Measurements from ENCODE around the gene TRIM41.
A peak's percentile ranks its signal among the peaks of the same experiment; 100 is the strongest.

Gene TRIM41

DNA sequence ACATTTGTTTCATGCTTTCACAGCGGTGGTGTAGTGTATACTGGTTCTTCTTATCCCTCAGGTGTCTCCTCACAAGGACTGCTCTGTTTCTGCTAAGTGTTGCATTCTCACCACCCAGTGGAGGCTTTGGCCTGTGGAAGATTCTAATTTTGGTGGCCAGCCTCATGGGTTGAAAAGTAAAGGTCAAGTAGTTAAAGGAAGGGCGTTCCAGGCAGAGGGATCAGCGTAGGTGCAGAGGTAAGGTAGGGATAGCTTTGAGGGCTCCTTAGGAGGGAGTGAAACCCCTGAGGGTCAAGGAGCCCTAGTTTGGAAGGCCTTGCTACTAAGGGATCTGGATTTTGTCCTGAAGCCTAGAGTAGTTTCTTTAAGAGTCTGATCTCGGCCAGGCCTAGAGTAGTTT, 25.2 kb downstream of the TRIM41 start:
- DNase-seq (ENCODE audit: low spot score), result no peak
- H3K4me3 ChIP-seq, result peak overlapping the region; percentile 95
- peak overlapping the region; percentile 75 to 94 for H3K27ac ChIP-seq
- TF ChIP-seq, protein P1, sequence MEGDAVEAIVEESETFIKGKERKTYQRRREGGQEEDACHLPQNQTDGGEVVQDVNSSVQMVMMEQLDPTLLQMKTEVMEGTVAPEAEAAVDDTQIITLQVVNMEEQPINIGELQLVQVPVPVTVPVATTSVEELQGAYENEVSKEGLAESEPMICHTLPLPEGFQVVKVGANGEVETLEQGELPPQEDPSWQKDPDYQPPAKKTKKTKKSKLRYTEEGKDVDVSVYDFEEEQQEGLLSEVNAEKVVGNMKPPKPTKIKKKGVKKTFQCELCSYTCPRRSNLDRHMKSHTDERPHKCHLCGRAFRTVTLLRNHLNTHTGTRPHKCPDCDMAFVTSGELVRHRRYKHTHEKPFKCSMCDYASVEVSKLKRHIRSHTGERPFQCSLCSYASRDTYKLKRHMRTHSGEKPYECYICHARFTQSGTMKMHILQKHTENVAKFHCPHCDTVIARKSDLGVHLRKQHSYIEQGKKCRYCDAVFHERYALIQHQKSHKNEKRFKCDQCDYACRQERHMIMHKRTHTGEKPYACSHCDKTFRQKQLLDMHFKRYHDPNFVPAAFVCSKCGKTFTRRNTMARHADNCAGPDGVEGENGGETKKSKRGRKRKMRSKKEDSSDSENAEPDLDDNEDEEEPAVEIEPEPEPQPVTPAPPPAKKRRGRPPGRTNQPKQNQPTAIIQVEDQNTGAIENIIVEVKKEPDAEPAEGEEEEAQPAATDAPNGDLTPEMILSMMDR (IDR thresholded peaks at IDR 0.05), result no peak

DNA sequence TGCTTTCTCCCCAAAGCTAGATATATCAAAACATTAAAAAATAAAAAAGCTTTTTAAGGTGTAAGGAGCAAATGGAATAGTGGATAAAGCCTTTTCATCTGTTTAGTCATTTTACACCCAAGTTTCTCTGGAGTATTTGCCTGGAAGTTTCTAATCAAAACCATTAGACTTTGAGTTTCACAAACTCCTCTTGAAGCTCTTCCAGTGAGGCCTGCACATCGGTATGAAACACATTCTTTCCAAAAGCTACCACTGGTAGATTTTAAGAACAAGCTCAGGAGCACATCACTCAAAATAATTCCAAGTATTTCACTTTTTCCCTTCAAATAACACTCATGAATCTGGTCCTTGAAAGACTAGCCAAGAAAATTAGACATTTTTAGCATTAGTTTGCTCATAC, 32.2 kb downstream of the TRIM41 start:
- TF ChIP-seq, protein P1 (IDR thresholded peaks at IDR 0.05), result no peak
- Histone ChIP-seq H3K27ac (no peak overlapping the region), H3K4me3 (no peak overlapping the region)
- DNase-seq (ENCODE audit: low spot score), result no peak

DNA sequence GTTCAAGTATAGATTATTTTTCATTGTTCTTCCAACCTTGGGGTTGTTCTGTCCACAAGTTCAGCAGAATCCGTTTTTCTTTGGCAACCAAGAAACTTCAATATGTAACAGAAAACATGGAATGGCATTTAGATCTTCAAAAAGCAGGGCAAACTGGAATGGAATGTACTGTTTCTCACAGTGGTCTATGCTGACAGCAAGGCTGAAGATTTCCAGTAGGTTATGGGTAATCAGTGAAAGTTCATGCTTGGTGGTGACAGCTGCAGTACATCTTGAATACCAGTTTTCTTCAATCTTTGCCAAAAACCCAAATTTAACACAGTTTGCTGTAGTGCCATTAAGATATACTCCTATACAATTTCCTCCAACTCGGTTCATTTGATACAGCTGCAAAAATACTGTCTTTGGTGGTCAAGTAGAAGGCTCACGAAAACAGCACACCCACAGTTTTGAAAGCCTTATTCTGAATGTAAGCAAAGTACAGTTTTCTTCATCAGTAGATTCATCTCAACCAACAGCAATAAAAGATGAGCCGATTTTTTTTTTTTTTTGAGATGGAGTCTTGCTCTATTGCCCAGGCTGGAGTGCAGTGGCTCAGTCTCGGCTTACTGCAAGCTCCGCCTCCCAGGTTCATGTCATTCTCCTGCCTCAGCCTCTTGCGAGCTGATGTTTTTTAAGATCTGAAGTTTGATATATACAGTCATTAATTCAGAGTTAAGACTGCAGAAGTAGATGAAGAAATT, 32.9 kb downstream of the TRIM41 start:
- DNase-seq (ENCODE audit: low spot score), result no peak
- TF ChIP-seq, protein P1 (IDR thresholded peaks at IDR 0.05), result no peak
- H3K27ac ChIP-seq, result no peak overlapping the region
- no peak overlapping the region for H3K4me3 ChIP-seq

DNA sequence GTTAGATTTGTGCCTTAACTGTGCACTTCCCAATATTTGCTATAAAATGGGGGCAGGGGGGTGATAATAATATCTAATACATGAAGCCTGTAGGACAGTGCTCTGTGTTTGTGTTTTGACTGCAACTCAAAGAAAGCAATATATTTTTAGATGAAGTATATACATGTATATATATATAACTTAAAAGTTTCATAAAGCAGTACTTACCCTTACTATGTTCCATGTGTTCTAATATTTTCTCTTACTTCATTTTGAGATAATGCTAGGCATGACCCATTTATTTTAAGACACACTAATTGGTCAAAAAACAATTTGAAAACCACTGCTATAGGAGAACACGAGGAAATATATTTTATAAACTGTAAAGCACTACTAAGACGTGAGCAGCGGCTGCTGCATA, 35.5 kb downstream of the TRIM41 start:
- TF ChIP-seq, protein P1 (IDR thresholded peaks at IDR 0.05), result no peak
- no peak for DNase-seq (ENCODE audit: low spot score)
- Histone ChIP-seq H3K27ac (no peak overlapping the region), H3K4me3 (peak overlapping the region; percentile 88)

DNA sequence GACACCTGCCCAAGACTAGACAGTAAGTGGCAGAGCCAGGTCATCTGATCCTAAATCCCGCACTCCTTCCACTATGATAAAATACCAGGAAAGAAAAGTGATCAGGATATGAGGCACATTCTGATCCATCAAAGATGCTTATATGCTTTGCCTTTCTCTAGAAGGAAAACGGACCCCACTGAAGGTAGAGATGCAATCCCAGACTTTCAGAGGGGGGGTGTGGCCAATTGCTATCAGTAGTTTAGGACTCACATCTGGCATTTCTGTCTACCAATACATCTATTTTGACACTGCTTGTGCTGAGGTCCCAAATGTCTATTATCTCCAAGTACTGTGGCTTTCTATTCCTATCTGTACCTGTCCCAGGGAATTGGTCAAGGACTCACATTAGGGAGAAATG, 36.2 kb downstream of the TRIM41 start:
- H3K4me3 ChIP-seq, result peak overlapping the region; percentile 88
- TF ChIP-seq, protein P1 (IDR thresholded peaks at IDR 0.05), result no peak
- peak overlapping the region in 1 of 2 donors; percentile 99 for H3K27ac ChIP-seq
- DNase-seq (ENCODE audit: low spot score), result no peak

DNA sequence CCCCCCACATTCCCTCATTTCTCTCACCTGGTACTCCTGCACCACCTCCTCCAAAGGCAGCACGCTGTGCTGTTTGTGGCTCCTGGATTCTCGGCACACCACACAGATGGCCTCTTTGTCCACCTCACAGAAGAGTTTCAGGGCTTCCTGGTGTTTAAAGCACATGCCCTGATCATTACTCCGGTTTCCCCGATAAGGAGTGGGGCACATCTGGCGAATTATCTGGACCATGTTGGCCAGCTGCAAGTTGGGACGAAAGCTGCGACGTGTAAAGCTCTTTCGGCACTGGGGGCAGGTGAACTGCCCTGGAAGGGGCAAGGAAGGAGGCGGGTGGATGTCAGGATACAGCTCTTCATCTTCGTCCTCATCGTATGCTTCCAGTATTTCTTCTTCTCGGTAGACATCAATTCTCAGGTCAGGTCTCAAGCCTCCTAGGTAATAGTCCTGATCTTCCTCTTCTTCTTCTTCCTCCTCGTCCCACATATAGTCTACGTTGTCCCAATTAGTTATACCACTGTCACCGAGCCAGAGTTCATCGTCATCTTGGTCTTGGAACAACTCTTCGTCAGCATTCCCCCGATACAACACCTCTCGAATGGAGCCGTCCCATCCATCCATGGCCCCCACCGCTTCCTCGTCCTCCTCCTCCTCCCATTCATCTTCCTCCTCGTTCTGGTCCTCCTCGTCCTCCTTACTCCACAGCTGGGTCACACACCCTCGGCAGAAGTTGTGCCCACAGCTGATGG, 37.1 kb downstream of the TRIM41 start:
- TF ChIP-seq, protein P1 (IDR thresholded peaks at IDR 0.05), result no peak
- no peak for DNase-seq (ENCODE audit: low spot score)
- Histone ChIP-seq H3K27ac (peak overlapping the region; percentile 98 to 99), H3K4me3 (peak overlapping the region; percentile 88)

Data from coronary artery (tissue), 2 donors.